Endothelial cell of umbilical vein (primary cell): ENCODE data around the gene XRCC4.

ENCODE experiments used
- EZH2 ChIP-seq: IDR thresholded peaks from 2 replicates; pipeline ENCODE4 v1.6.1; 2012; ENCODE audit warnings: borderline replicate concordance, low read depth, mild to moderate bottlenecking, moderate library complexity, low read length, inconsistent platforms; ENCODE audit not compliant: severe bottlenecking
- POLR2A ChIP-seq: IDR thresholded peaks from 2 replicates; pipeline ENCODE4 v1.6.1; 2012; ENCODE audit warnings: low read depth, mild to moderate bottlenecking, control low read depth, low read length
- POLR2AphosphoS5 ChIP-seq: IDR thresholded peaks from 2 replicates; pipeline ENCODE4 v1.6.1; 2012; ENCODE audit warnings: low read depth, mild to moderate bottlenecking, control low read depth, low read length, moderate library complexity; ENCODE audit not compliant: insufficient read depth
- TF ChIP-seq, protein P1 (sequence below), 2 donors: IDR thresholded peaks; 1 replicate in 1 of 2; 2 replicates in 1 of 2; pipeline ENCODE4 v1.5.1; 2011; ENCODE audit warnings: low read length in 2 of 2, mild to moderate bottlenecking in 2 of 2, moderate library complexity in 2 of 2, control low read depth in 1 of 2, inconsistent platforms in 1 of 2, low read depth in 1 of 2; ENCODE audit not compliant: insufficient read depth in 1 of 2; ENCODE audit errors: extremely low read depth in 1 of 2

DNA sequence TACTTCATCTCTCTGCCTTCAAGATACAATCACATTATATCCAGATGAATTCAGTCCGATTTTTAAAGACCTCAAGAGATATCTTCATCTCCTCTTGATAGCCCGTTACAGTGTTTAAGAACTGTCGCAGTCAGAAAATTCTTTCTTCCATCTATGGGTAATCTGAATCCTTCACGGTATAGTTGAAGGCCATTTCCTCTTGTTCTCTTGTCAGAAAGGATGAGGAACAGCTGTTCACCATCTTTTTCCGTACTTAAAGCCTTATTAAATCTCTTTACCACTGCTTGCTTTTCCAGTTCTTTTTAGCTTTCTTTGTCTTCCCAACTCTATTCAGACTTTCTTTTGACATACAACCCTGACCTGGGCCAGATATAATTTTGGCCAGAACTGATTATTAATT lies 121.8 kb downstream of the XRCC4 start:
- TF ChIP-seq, protein P1, sequence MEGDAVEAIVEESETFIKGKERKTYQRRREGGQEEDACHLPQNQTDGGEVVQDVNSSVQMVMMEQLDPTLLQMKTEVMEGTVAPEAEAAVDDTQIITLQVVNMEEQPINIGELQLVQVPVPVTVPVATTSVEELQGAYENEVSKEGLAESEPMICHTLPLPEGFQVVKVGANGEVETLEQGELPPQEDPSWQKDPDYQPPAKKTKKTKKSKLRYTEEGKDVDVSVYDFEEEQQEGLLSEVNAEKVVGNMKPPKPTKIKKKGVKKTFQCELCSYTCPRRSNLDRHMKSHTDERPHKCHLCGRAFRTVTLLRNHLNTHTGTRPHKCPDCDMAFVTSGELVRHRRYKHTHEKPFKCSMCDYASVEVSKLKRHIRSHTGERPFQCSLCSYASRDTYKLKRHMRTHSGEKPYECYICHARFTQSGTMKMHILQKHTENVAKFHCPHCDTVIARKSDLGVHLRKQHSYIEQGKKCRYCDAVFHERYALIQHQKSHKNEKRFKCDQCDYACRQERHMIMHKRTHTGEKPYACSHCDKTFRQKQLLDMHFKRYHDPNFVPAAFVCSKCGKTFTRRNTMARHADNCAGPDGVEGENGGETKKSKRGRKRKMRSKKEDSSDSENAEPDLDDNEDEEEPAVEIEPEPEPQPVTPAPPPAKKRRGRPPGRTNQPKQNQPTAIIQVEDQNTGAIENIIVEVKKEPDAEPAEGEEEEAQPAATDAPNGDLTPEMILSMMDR (IDR thresholded peaks at IDR 0.05; ENCODE audit: extremely low read depth in 1 of 2, insufficient read depth in 1 of 2, low read depth in 1 of 2, low read length in 2 of 2) = no peak
- no peak for TF ChIP-seq POLR2A
- no peak for TF ChIP-seq POLR2AphosphoS5
- no peak for TF ChIP-seq EZH2
